LNCaP clone FGC (cell line): ENCODE results near the gene NTNG1.
A peak's percentile ranks its signal among the peaks of the same experiment; 100 is the strongest.

Source experiments
- DNase-seq: peaks from one replicate; pipeline ENCODE4 v3.0.0-alpha.2; 2011; ENCODE audit warnings: low read depth
- H3K4me3 ChIP-seq: 2 replicates; pipeline ENCODE4 v1.5.1; 2011; ENCODE audit warnings: mild to moderate bottlenecking, low read depth, low read length, control low read depth
- TF ChIP-seq, protein P1 (sequence below): IDR thresholded peaks from 2 replicates; pipeline ENCODE4 v1.5.1; 2012; ENCODE audit warnings: mild to moderate bottlenecking; ENCODE audit not compliant: control insufficient read depth, insufficient read depth; ENCODE audit errors: extremely low read depth

NTNG1 gene

DNA sequence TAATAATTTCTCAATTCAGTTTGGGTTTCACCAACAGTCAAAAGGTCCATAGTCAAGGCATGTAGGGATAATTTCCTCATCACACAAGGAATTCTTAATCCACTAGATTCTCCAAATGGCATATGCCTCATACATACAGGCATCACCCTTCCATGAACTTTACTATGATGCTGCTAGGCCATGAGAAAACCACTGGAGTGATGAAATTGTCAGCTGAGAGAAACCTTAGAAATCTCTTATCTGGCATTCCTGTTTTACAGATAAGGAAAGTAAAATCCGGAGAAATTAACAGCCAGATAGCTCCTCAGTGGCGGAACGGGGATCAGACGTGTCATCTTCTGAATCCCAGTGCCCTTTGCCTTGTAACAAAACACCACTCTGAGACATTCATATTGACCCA lies 274.4 kb downstream of the NTNG1 start:
- no peak for DNase-seq
- H3K4me3 ChIP-seq = no peak overlapping the region
- TF ChIP-seq, protein P1, sequence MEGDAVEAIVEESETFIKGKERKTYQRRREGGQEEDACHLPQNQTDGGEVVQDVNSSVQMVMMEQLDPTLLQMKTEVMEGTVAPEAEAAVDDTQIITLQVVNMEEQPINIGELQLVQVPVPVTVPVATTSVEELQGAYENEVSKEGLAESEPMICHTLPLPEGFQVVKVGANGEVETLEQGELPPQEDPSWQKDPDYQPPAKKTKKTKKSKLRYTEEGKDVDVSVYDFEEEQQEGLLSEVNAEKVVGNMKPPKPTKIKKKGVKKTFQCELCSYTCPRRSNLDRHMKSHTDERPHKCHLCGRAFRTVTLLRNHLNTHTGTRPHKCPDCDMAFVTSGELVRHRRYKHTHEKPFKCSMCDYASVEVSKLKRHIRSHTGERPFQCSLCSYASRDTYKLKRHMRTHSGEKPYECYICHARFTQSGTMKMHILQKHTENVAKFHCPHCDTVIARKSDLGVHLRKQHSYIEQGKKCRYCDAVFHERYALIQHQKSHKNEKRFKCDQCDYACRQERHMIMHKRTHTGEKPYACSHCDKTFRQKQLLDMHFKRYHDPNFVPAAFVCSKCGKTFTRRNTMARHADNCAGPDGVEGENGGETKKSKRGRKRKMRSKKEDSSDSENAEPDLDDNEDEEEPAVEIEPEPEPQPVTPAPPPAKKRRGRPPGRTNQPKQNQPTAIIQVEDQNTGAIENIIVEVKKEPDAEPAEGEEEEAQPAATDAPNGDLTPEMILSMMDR = no peak

DNA sequence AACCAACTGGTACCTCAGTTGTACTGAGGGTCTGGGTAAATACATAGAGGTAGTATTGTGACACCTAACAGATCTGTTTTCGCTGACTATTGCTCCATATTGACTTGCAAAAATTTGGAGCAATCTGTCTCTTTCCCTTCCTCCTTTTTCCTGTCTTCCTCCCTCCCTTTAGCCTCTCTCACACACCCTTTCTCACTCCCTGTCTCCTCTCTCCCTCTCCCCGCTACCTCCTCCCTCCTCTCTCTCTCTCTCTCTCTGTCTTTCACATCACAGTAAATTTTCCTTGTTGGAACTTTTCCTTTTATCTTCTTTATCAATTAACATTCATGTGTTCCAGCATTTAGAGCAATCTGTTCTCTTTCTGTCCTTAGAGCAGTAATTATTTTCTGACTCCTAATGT lies 278.2 kb downstream of the NTNG1 start:
- TF ChIP-seq, protein P1 = no peak
- DNase-seq = no peak
- H3K4me3 ChIP-seq = no peak overlapping the region

DNA sequence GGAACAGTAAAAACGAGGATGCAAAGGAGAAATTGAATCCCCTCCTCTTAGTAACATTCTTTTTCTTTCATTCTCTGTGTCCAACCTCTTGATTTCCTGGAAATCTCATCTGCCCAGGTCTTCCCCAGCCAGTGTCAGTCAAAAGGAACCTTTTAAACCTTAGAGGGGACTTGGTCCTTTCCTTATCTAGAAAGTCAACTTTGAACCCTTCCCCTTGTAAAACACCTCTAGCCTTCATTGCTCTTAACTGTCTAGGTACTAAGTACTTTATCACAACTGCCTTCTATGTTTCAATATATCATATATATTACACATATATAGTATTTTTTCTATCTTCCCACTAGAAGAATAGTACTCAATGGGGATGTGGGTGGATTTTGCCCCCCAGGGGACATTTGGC lies 282.1 kb downstream of the NTNG1 start:
- no peak for DNase-seq
- H3K4me3 ChIP-seq = no peak overlapping the region
- TF ChIP-seq, protein P1 = no peak

DNA sequence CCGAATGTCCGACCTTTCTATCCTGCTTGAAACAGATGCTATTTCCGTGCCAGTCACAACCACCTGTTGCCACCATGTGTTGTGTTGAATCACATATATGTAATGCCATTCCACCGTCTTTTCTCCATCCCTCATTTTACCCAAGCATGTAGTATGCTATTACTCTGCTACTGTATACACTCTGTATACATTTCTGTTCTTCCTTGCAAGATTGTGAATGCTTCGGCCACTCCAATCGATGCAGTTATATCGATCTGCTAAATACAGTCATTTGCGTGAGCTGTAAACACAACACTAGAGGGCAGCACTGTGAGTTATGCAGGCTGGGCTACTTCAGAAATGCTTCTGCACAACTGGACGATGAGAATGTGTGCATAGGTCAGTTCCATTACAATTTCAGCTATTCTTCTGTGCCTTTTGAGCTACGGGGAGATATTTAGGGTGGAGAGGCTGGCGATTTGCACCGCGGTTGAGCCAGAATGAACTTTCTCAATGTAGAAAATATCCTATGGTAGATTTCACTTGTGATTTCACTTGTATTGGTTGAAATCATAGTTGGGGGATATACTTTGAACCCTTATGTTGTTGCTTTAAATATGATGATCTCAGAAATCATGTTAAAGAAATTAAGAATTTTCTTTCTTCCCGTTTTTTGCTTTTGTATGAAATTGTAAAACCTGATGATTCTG lies 289.8 kb downstream of the NTNG1 start:
- peak; percentile 32 for DNase-seq
- H3K4me3 ChIP-seq = no peak overlapping the region
- TF ChIP-seq, protein P1 = peak; percentile 92

DNA sequence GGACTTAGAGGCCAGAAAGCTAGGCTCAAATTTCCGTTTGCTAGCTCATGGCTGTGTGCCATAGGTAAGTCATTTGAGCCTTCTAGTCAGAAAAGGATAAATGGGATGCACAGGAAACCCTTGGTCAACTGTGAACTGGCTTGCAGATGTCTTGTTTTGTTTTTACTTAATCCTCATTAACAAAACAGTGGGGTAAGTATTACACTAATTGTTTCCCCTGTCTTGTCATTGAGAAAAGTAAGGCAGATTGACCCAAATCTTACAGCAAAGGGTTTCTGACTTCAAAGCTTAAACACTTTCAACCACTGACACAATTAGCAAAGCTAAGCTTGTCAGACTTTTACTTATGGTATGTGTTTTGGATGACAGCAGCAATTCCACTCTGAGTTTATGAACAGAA lies 291.3 kb downstream of the NTNG1 start:
- TF ChIP-seq, protein P1 = no peak
- no peak overlapping the region for H3K4me3 ChIP-seq
- no peak for DNase-seq

DNA sequence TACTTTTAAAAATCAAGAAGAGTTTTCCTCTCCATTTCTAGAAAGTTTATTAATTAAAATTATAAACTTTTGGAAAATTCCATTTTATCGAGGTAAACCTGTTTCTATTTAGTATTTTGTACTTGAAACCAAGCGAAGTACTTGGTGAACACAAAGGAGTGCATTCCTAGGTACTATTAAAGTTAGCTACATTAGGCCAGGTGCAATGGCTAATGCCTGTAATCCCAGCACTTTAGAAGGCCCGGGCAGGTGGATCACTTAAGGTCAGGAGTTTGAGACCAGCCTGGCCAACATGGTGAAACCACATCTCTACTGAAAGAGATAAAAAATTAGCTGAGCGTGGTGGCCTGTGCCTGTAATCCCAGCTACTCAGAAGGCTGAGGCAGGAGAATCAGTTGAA lies 292.2 kb downstream of the NTNG1 start:
- no peak for DNase-seq
- H3K4me3 ChIP-seq = no peak overlapping the region
- TF ChIP-seq, protein P1 = no peak
